ENCODE measurements around the gene SPECC1. TPM values are rescaled to one million over a fixed set of nuclear protein-coding genes. Genes with fewer than 3 reads are reported as not detected.
A peak's percentile ranks its signal among the peaks of the same experiment; 100 is the strongest.

Gene SPECC1
- polyA plus RNA-seq, 3 donors = 36.0 to 58.4 (median 50.5) TPM

DNA sequence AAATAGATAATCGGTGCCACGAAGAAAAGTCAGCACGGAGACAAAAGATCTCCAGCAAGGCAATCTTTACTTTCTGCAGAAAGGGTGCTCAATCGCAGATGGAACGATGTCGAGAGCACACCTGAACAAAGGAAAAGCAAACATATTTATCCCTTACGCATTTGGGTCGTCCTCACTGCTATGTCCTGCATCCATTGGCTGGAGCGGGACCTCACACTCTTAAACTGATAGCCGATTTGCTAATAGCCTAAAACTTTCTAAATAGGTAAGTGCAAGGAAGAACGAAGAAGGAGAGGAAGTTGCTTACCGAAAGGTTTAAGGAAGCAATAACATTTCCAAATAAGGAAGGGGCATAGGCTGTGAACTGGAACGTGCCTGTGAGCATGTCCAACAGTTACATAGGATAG is 30.4 kb upstream of the SPECC1 start:
- H2AFZ ChIP-seq (ENCODE audit: insufficient read depth, low read depth, low read length, poor library complexity, severe bottlenecking) = no peak overlapping the region
- H3K9ac ChIP-seq (ENCODE audit: insufficient read depth, low read length, poor library complexity, severe bottlenecking) = no peak overlapping the region
- WGBS (ENCODE audit: insufficient coverage) = 63% methylated on average over 7 of the region's 13 CpGs
- H3K9me3 Mint-ChIP-seq = peaks cover 0 to 6% (median 0%) of the 10 kb centered on the region in 7 donors
- H3K4me1 Mint-ChIP-seq = peaks cover 56% of the 10 kb centered on the region
- H3K27me3 Mint-ChIP-seq (ENCODE audit: low read depth in 3 of 3) = peaks cover 0 to 3% (median 0%) of the 10 kb centered on the region in 3 donors
- peak overlapping the region; percentile 66 for H3K4me2 ChIP-seq (replicated peaks; ENCODE audit: extremely low read depth, low read length, poor library complexity, severe bottlenecking)
- H3K27ac ChIP-seq (ENCODE audit: low read depth in 1 of 2, low read length in 2 of 2) = peak overlapping the region; percentile 91 to 95
- H4K20me1 ChIP-seq (ENCODE audit: insufficient read depth, low read length) = peaks cover 23% of the 10 kb centered on the region
- H3K27ac Mint-ChIP-seq = peak overlapping the region; percentile 94 to 98 (median 97)
- peak in 2 of 3 donors; percentile 52 to 57 for DNase-seq
- no peaks in the 10 kb centered on the region for H3K9me3 ChIP-seq (replicated peaks in 1 of 2; ENCODE audit: control insufficient read depth in 1 of 2, insufficient read depth in 1 of 2, low read length in 2 of 2)
- H3K36me3 Mint-ChIP-seq = peaks cover 13 to 21% of the 10 kb centered on the region in 2 donors
- peak overlapping the region; percentile 92 to 96 for H3K4me3 Mint-ChIP-seq
- H3K79me2 ChIP-seq (ENCODE audit: insufficient read depth, low read length) = peaks cover 49% of the 10 kb centered on the region
- H3K27me3 ChIP-seq (ENCODE audit: control insufficient read depth in 2 of 2, insufficient read depth in 2 of 2, low read length in 2 of 2) = no peaks in the 10 kb centered on the region
- intact Hi-C loops (cut with micrococcal nuclease) = loop anchor here in 1 of 2 donors (10.0 kb wide), 1 partner anchor 114 kb away; the partner anchor contains the start of gene ULK2
- TF ChIP-seq, protein P1, sequence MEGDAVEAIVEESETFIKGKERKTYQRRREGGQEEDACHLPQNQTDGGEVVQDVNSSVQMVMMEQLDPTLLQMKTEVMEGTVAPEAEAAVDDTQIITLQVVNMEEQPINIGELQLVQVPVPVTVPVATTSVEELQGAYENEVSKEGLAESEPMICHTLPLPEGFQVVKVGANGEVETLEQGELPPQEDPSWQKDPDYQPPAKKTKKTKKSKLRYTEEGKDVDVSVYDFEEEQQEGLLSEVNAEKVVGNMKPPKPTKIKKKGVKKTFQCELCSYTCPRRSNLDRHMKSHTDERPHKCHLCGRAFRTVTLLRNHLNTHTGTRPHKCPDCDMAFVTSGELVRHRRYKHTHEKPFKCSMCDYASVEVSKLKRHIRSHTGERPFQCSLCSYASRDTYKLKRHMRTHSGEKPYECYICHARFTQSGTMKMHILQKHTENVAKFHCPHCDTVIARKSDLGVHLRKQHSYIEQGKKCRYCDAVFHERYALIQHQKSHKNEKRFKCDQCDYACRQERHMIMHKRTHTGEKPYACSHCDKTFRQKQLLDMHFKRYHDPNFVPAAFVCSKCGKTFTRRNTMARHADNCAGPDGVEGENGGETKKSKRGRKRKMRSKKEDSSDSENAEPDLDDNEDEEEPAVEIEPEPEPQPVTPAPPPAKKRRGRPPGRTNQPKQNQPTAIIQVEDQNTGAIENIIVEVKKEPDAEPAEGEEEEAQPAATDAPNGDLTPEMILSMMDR (IDR thresholded peaks at IDR 0.05) = no peak
- peaks cover 51 to 62% of the 10 kb centered on the region in 2 donors for H3K4me1 ChIP-seq (ENCODE audit: control insufficient read depth in 1 of 2, insufficient read depth in 2 of 2, low read length in 2 of 2)
- peaks cover 0 to 20% of the 10 kb centered on the region in 2 donors for H3K36me3 ChIP-seq (replicated peaks in 1 of 2; ENCODE audit: control insufficient read depth in 1 of 2, insufficient read depth in 2 of 2, low read length in 2 of 2)
- H3K4me3 ChIP-seq (replicated peaks in 1 of 3; ENCODE audit: low read depth in 2 of 3, low read length in 3 of 3) = peak overlapping the region; percentile 86 to 94 (median 88)

DNA sequence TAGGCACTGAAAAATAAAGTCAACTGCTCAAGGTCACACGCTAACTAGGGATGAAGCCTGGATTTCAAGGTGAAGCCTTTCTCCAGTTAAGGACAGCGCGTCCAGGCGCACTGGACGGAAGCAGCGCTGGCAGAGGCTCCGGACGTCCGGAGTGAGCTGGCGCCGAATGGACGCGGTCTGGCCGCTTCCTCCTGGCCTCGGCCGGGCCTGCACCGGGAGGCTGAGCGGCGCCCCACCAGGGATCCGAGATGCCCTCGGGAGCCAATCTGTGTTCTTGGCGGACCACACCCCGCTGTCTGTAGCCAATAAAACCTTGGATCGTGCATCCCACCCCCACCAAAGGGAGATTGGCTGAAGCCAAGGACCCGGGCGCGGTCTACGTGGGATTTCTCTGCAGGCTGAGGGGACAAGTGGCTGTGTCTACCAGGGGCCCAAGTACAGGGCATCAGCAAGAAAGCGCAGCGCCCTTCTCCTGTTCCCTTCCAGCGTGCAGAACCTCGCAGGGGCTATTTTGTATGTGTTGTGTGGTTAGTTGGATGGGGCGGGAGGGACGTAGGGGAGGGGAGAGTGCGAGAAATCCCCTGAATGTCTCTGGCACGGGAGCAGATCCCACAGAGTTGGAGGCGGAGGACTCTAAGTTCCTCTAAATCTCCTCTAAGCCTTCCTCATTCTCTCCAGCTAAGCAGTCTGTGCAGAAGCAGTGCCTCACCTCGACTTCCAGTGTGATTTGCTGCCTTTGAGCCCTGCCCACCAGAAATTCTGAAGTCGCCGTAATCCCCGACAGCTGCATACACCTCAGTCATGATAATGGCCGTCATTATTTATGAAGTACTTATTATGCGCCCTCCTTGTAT is 29.0 kb upstream of the SPECC1 start:
- H2AFZ ChIP-seq (ENCODE audit: insufficient read depth, low read depth, low read length, poor library complexity, severe bottlenecking) = peak overlapping the region; percentile 46

More for the DNA sequence above, 29.0 kb upstream of the SPECC1 start:
- peaks cover 0 to 6% (median 0%) of the 10 kb centered on the region in 7 donors for H3K9me3 Mint-ChIP-seq
- intact Hi-C loops (cut with micrococcal nuclease) = loop anchor here in 1 of 2 donors (10.0 kb wide), 1 partner anchor 115 kb away; the partner anchor contains the start of gene ULK2
- Histone ChIP-seq H3K9me3 (replicated peaks in 1 of 2; ENCODE audit: control insufficient read depth in 1 of 2, insufficient read depth in 1 of 2, low read length in 2 of 2) (no peaks in the 10 kb centered on the region), H3K27me3 (ENCODE audit: control insufficient read depth in 2 of 2, insufficient read depth in 2 of 2, low read length in 2 of 2) (no peaks in the 10 kb centered on the region), H3K4me2 (replicated peaks; ENCODE audit: extremely low read depth, low read length, poor library complexity, severe bottlenecking) (peak overlapping the region; percentile 60), H3K4me3 (replicated peaks in 1 of 3; ENCODE audit: low read depth in 2 of 3, low read length in 3 of 3) (peak overlapping the region in 1 of 3 experiments; percentile 86), H3K36me3 (replicated peaks in 1 of 2; ENCODE audit: control insufficient read depth in 1 of 2, insufficient read depth in 2 of 2, low read length in 2 of 2) (peaks cover 0 to 8% of the 10 kb centered on the region in 2 donors), H3K79me2 (ENCODE audit: insufficient read depth, low read length) (peaks cover 36% of the 10 kb centered on the region), H3K4me1 (ENCODE audit: control insufficient read depth in 1 of 2, insufficient read depth in 2 of 2, low read length in 2 of 2) (peaks cover 51 to 52% of the 10 kb centered on the region in 2 donors), H3K9ac (ENCODE audit: insufficient read depth, low read length, poor library complexity, severe bottlenecking) (no peak overlapping the region), H4K20me1 (ENCODE audit: insufficient read depth, low read length) (peaks cover 10% of the 10 kb centered on the region), H3K27ac (ENCODE audit: low read depth in 1 of 2, low read length in 2 of 2) (peak overlapping the region; percentile 58 to 74)
- peak overlapping the region; percentile 68 to 77 for H3K4me3 Mint-ChIP-seq
- peak; percentile 68 to 86 (median 76) for DNase-seq
- peaks cover 44% of the 10 kb centered on the region for H3K4me1 Mint-ChIP-seq
- WGBS (ENCODE audit: insufficient coverage) = 40% methylated on average over 32 of the region's 43 CpGs
- TF ChIP-seq, protein P1 (IDR thresholded peaks at IDR 0.05) = no peak
- peaks cover 0 to 3% (median 0%) of the 10 kb centered on the region in 3 donors for H3K27me3 Mint-ChIP-seq (ENCODE audit: low read depth in 3 of 3)
- H3K27ac Mint-ChIP-seq = peak overlapping the region; percentile 44 to 83 (median 64)
- H3K36me3 Mint-ChIP-seq = peaks cover 6 to 10% of the 10 kb centered on the region in 2 donors
